Measurements from ENCODE around the gene STC2. TPM values are rescaled to one million over a fixed set of nuclear protein-coding genes. Genes with fewer than 3 reads are reported as not detected.

The STC2 gene
- total and polyA plus RNA-seq, 2 of the 8 experiments (the other 6 are each of a cell fraction or from before 2014, with no cell fraction given), result 26.4 to 53.1 TPM

- no peak for TF ChIP-seq CHD7 (IDR thresholded peaks at IDR 0.05; ENCODE audit: insufficient replicate concordance, low read length)
- TF ChIP-seq POLR2A (IDR thresholded peaks at IDR 0.05; ENCODE audit: control extremely low read depth in 1 of 2, low read depth in 2 of 2, low read length in 2 of 2), result no peak
- TF ChIP-seq E2F6 (IDR thresholded peaks at IDR 0.05), result no peak
- TF ChIP-seq RFX5 (IDR thresholded peaks at IDR 0.05; ENCODE audit: borderline replicate concordance, low read depth, low read length), result no peak
- TF ChIP-seq GABPA (IDR thresholded peaks at IDR 0.05; ENCODE audit: borderline replicate concordance, insufficient read depth, low read length), result no peak
- TF ChIP-seq CHD1 (IDR thresholded peaks at IDR 0.05; ENCODE audit: low read depth, low read length), result no peak
- TF ChIP-seq RXRA (IDR thresholded peaks at IDR 0.05; ENCODE audit: insufficient read depth, low read depth, low read length), result no peak
- no peak for TF ChIP-seq JUND (IDR thresholded peaks at IDR 0.05; ENCODE audit: low read length)
- no peak for TF ChIP-seq TAF7 (optimal IDR thresholded peaks at IDR 0.05; ENCODE audit: borderline replicate concordance, low read depth, low read length)
- TF ChIP-seq BRCA1 (IDR thresholded peaks at IDR 0.05; ENCODE audit: low read depth, low read length), result no peak
These were observed 33.4 kb downstream of the STC2 start (continued) for GRCh38 chr5:173294673-173295320.
